Ishikawa (cell line): ENCODE data around the gene GARIN5B.

ENCODE experiments used
- CREB1 ChIP-seq: IDR thresholded peaks from 2 replicates; pipeline ENCODE4 v1.6.1; 2012; ENCODE audit warnings: low read depth
- NFIC ChIP-seq: IDR thresholded peaks from 2 replicates; pipeline ENCODE4 v1.6.1; 2012
- RAD21 ChIP-seq: IDR thresholded peaks from 2 replicates; pipeline ENCODE4 v1.6.1; 2012; ENCODE audit warnings: low read depth
- TCF12 ChIP-seq: IDR thresholded peaks from 2 replicates; pipeline ENCODE4 v1.6.1; 2012; ENCODE audit warnings: low read depth

The GARIN5B gene

DNA sequence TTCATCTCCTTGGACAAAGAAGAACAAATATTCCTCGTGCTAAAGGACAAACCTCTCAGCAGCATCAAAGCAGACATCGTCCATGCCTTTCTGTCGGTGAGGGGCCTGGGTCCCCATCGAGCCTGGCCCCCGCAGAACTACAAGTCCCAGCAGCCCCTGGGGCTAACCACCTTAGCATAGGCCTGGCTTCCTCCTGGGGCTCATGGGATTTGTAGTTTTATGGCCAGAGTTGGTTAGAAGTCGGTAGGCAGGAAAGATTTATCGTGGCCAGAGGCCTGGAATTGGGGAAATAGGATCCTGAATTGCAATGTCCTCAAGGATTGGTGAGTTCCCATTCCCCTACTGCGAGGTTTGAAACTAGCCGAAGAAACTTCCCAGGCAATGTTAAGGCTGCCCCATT, 57.6 kb downstream of the GARIN5B start:
- TF ChIP-seq RAD21, result no peak
- TF ChIP-seq CREB1, result 0 out of 2 replicates have a peak, but pooled peaks have one; percentile 14

GRCh38 chr19:55304980-55305379, 58.1 kb downstream of the GARIN5B start:
- TF ChIP-seq TCF12, result no peak
- TF ChIP-seq NFIC, result no peak
